H9 (cell line): ENCODE measurements around the gene IFRD2. TPM values are rescaled to one million over a fixed set of nuclear protein-coding genes. Genes with fewer than 3 reads are reported as not detected.

Experiments used
- DNase-seq: peaks from one replicate; pipeline ENCODE4 v3.0.0-alpha.2; 2017
- H2AFZ ChIP-seq: one replicate; pipeline ENCODE4 v1.6.1; 2013; ENCODE audit warnings: mild to moderate bottlenecking, low read length, control low read depth, moderate library complexity
- H2AK5ac ChIP-seq: 2 replicates; pipeline ENCODE4 v1.6.1; 2013; ENCODE audit warnings: low read length, control low read depth, mixed read lengths; ENCODE audit not compliant: insufficient read length
- H2BK120ac ChIP-seq: one replicate; pipeline ENCODE4 v1.6.1; 2013; ENCODE audit warnings: low read depth, mild to moderate bottlenecking, low read length, control low read depth, inconsistent platforms; ENCODE audit not compliant: poor library complexity, severe bottlenecking
- H2BK12ac ChIP-seq: 2 replicates; pipeline ENCODE4 v1.6.1; 2013; ENCODE audit warnings: low read length, control low read depth, mixed read lengths, low read depth; ENCODE audit not compliant: insufficient read length
- H2BK15ac ChIP-seq: 2 replicates; pipeline ENCODE4 v1.6.1; 2013; ENCODE audit warnings: low read depth, low read length, control low read depth
- H2BK20ac ChIP-seq: one replicate; pipeline ENCODE4 v1.6.1; 2013; ENCODE audit warnings: low read depth, mild to moderate bottlenecking, low read length, control low read depth, inconsistent platforms; ENCODE audit not compliant: poor library complexity, severe bottlenecking
- H2BK5ac ChIP-seq: 2 replicates; pipeline ENCODE4 v1.6.1; 2013; ENCODE audit warnings: low read length, control low read depth, mixed read lengths; ENCODE audit not compliant: insufficient read length
- H3K14ac ChIP-seq: 2 replicates; pipeline ENCODE4 v1.6.1; 2013; ENCODE audit warnings: low read length, control low read depth; ENCODE audit not compliant: insufficient read depth
- H3K18ac ChIP-seq: 2 replicates; pipeline ENCODE4 v1.6.1; 2013; ENCODE audit warnings: low read depth, mild to moderate bottlenecking, mixed read lengths, low read length, control low read depth; ENCODE audit not compliant: insufficient read length
- H3K23ac ChIP-seq: 2 replicates; pipeline ENCODE4 v1.6.1; 2013; ENCODE audit warnings: low read length, control low read depth, mixed read lengths, low read depth; ENCODE audit not compliant: insufficient read length
- H3K23me2 ChIP-seq: 2 replicates; pipeline ENCODE4 v1.6.1; 2013; ENCODE audit warnings: low read depth, mild to moderate bottlenecking, mixed read lengths, low read length, control low read depth; ENCODE audit not compliant: insufficient read length, poor library complexity, severe bottlenecking
- H3K27ac ChIP-seq: 2 replicates; pipeline ENCODE4 v1.5.1; 2013; ENCODE audit warnings: low read length, control low read depth, mixed read lengths, low read depth; ENCODE audit not compliant: insufficient read length
- H3K27me3 ChIP-seq: 2 replicates; pipeline ENCODE4 v1.6.1; 2013; ENCODE audit warnings: low read length, control low read depth, inconsistent platforms; ENCODE audit not compliant: insufficient read depth
- H3K4ac ChIP-seq: 2 replicates; pipeline ENCODE4 v1.6.1; 2013; ENCODE audit warnings: low read depth, mild to moderate bottlenecking, control low read depth, inconsistent platforms, low read length, moderate library complexity
- H3K4me1 ChIP-seq: 2 replicates; pipeline ENCODE4 v1.6.1; 2013; ENCODE audit warnings: low read length, control low read depth, inconsistent platforms; ENCODE audit not compliant: insufficient read depth
- H3K4me2 ChIP-seq: 2 replicates; pipeline ENCODE4 v1.6.1; 2013; ENCODE audit warnings: low read length, control low read depth, mixed read lengths; ENCODE audit not compliant: insufficient read length, insufficient read depth
- H3K56ac ChIP-seq: 2 replicates; pipeline ENCODE4 v1.6.1; 2013; ENCODE audit warnings: low read depth, mild to moderate bottlenecking, mixed read lengths, low read length, control low read depth; ENCODE audit not compliant: insufficient read length
- H3K79me1 ChIP-seq: 2 replicates; pipeline ENCODE4 v1.6.1; 2013; ENCODE audit warnings: low read depth, mild to moderate bottlenecking, moderate library complexity, low read length, control low read depth, inconsistent platforms; ENCODE audit not compliant: insufficient read depth, poor library complexity, severe bottlenecking
- H3K79me2 ChIP-seq: 2 replicates; pipeline ENCODE4 v1.6.1; 2013; ENCODE audit warnings: low read length, control low read depth, inconsistent platforms; ENCODE audit not compliant: insufficient read depth
- H3K9ac ChIP-seq: 2 replicates; pipeline ENCODE4 v1.6.1; 2013; ENCODE audit warnings: low read length, control low read depth, mixed read lengths; ENCODE audit not compliant: insufficient read length; ENCODE audit errors: extremely low read depth
- H3K9me3 ChIP-seq: one replicate; pipeline ENCODE4 v1.6.1; 2013; ENCODE audit warnings: low read depth, low read length, inconsistent platforms; ENCODE audit not compliant: control insufficient read depth
- H3T11ph ChIP-seq: one replicate; pipeline ENCODE4 v1.6.1; 2013; ENCODE audit warnings: mild to moderate bottlenecking, low read length, control low read depth, inconsistent platforms
- H4K20me1 ChIP-seq: one replicate; pipeline ENCODE4 v1.6.1; 2013; ENCODE audit not compliant: control insufficient read depth, insufficient read length, insufficient read depth
- H4K5ac ChIP-seq: 2 replicates; pipeline ENCODE4 v1.6.1; 2013; ENCODE audit warnings: low read depth, mild to moderate bottlenecking, mixed read lengths, low read length, control low read depth; ENCODE audit not compliant: insufficient read length
- H4K8ac ChIP-seq: replicated peaks from 2 replicates; pipeline ENCODE4 v1.6.1; 2013; ENCODE audit warnings: low read length, control low read depth, mixed read lengths, low read depth; ENCODE audit not compliant: insufficient read length
- H4K91ac ChIP-seq: 2 replicates; pipeline ENCODE4 v1.6.1; 2013; ENCODE audit warnings: low read depth, mild to moderate bottlenecking, moderate library complexity, mixed read lengths, low read length, control low read depth; ENCODE audit not compliant: insufficient read length
- H3K27ac Mint-ChIP-seq, 3 experiments: 2 replicates in 2 of 3; 3 replicates in 1 of 3; pipeline ENCODE4 v1.8.0; 2020 to 2021; ENCODE audit warnings: mixed read lengths in 3 of 3, mild to moderate bottlenecking in 1 of 3, moderate library complexity in 1 of 3
- H3K27me3 Mint-ChIP-seq: 2 replicates; pipeline ENCODE4 v1.8.0; 2021; ENCODE audit warnings: low read depth, mild to moderate bottlenecking, moderate library complexity, mixed read lengths
- H3K36me3 Mint-ChIP-seq, 3 experiments: 2 replicates in 2 of 3; 3 replicates in 1 of 3; pipeline ENCODE4 v1.8.0; 2020 to 2021; ENCODE audit warnings: low read depth in 3 of 3, mixed read lengths in 3 of 3; ENCODE audit not compliant: insufficient read depth in 1 of 3
- H3K4me1 Mint-ChIP-seq, 2 experiments: 2 replicates each; pipeline ENCODE4 v1.8.0; 2020; ENCODE audit warnings: mixed read lengths in 2 of 2
- H3K4me3 Mint-ChIP-seq, 2 experiments: 2 replicates in 1 of 2; 3 replicates in 1 of 2; pipeline ENCODE4 v1.8.0; 2020 to 2021; ENCODE audit warnings: mild to moderate bottlenecking in 2 of 2, mixed read lengths in 2 of 2, moderate library complexity in 1 of 2
- H3K9me3 Mint-ChIP-seq, 2 experiments: 2 replicates in 1 of 2; 3 replicates in 1 of 2; pipeline ENCODE4 v1.8.0; 2020; ENCODE audit warnings: mild to moderate bottlenecking in 2 of 2, mixed read lengths in 2 of 2, moderate library complexity in 1 of 2
- CTCF ChIP-seq: fragments of 200-600 bp; sonication (generic); conservative IDR thresholded peaks from 3 replicates; pipeline ENCODE4 v1.8.0; 2021; ENCODE audit warnings: antibody characterized with exemption, mild to moderate bottlenecking
- WGBS: extraction: QIAGEN DNeasy Blood & Tissue Kit; methylation state at CpG from one replicate; pipeline ENCODE4 v1.1.7; 2013; ENCODE audit warnings: missing lambda C conversion rate, low lambda C conversion rate, mixed read lengths; ENCODE audit not compliant: insufficient read length; ENCODE audit errors: extremely low coverage; 5-methylcytosine and 5-hydroxymethylcytosine counted together
- total RNA-seq: library from RNA; stranded (reverse); gene quantifications from 2 replicates; pipeline ENCODE4 v1.2.1, GENCODE V29; 2021

Gene IFRD2
- total RNA-seq, 1 experiment from 2014 or later = 109 TPM

DNA sequence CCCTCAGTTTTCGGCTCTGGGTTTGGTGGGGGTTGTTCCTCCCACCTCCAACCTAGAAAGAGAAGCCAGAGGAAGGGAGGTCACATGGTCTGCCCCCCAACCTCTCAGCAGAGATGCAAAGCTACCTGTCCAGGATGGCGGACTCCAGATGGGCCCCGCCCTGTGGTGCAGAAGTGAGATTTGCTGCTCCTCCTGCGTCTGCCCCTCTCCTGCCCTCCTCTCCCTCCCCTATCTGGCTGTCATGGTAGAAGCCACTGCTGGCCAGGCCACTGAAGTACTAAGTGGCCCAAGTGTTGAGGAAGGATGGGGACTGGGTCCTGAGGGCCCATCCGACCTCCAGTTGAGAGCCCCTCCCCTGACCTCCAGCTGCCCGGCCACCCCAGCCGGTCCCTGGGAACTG is 25.4 kb downstream of the IFRD2 start:
- H3K79me2 ChIP-seq = no peaks in the 10 kb centered on the region
- H3K27ac ChIP-seq = no peak overlapping the region
- H2AK5ac ChIP-seq = no peak overlapping the region
- H4K91ac ChIP-seq = no peak overlapping the region
- H4K8ac ChIP-seq = no peak overlapping the region
- peaks cover 5% of the 10 kb centered on the region; the same call in 1 of the 2 replicates for H3K4me1 ChIP-seq
- no peaks in the 10 kb centered on the region for H3K27me3 ChIP-seq
- no peak overlapping the region for H4K5ac ChIP-seq
- no peaks in the 10 kb centered on the region for H3K36me3 Mint-ChIP-seq
- no peak overlapping the region for H2BK15ac ChIP-seq
- no peak overlapping the region for H3T11ph ChIP-seq
- H3K14ac ChIP-seq = no peak overlapping the region
- no peak overlapping the region for H3K56ac ChIP-seq
- H3K9me3 ChIP-seq = no peaks in the 10 kb centered on the region
- H3K79me1 ChIP-seq = no peaks in the 10 kb centered on the region
- H2AFZ ChIP-seq = no peak overlapping the region
- TF ChIP-seq CTCF = no peak
- no peaks in the 10 kb centered on the region for H4K20me1 ChIP-seq
- no peak overlapping the region for H2BK5ac ChIP-seq
- H3K9me3 Mint-ChIP-seq = no peaks in the 10 kb centered on the region
- no peak overlapping the region for H3K9ac ChIP-seq
- H3K23ac ChIP-seq = no peak overlapping the region
- WGBS = no CpG with 5 or more reads among the region's 7 CpGs
- H3K27ac Mint-ChIP-seq = no peak overlapping the region
- no peak overlapping the region for H3K4ac ChIP-seq
- H3K4me2 ChIP-seq = no peak overlapping the region
- no peak overlapping the region for H2BK120ac ChIP-seq
- H3K23me2 ChIP-seq = no peaks in the 10 kb centered on the region
- H2BK20ac ChIP-seq = no peak overlapping the region
- no peak overlapping the region for H2BK12ac ChIP-seq
- peaks cover 5% of the 10 kb centered on the region for H3K27me3 Mint-ChIP-seq
- H3K4me3 Mint-ChIP-seq = no peak overlapping the region
- no peak overlapping the region for H3K18ac ChIP-seq
- DNase-seq = no peak
- peaks cover 48 to 66% of the 10 kb centered on the region in 2 experiments for H3K4me1 Mint-ChIP-seq
